Measurements from ENCODE around the gene MTRF1.
"Not testable (repeated sequence)": the region's sequence is repeated elsewhere in the genome, so short reads cannot be mapped to it uniquely, and the experiment has no call there.

The MTRF1 gene

DNA sequence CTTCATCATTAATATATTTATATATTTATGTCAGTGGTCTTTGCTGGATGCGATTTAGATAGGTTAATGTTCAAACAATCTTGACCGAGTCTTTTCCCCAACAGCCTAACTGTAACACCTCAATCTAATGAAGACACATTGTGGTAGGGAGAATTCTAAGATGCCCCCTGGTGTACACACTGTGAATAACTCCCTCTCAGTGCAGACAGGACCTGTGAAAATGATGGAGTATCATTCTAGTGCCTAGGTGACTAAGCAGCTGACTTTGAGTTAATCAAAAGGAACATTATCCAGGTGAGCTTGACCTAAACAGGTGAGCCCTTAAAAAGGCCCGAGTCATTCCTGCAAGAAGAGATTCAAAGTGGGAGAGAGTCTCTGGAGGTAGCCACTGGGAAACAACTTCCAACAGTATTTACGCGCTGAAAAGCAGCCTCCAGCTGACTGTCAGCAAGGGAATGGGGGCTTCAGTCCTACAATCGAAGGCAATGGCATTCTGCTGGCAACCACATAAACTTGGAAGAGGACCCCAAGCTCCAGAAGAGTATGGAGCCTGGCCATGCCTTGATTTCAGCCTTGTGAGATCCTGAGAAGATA is 41.0 kb downstream of the MTRF1 start:
- DNase-seq (ENCODE audit: low read depth), result peak; percentile 74

- DNase-seq (ENCODE audit: low read depth), result peak; percentile 27
Measured at GRCh38 chr13:41220401-41220800, 43.0 kb downstream of the MTRF1 start.

DNA sequence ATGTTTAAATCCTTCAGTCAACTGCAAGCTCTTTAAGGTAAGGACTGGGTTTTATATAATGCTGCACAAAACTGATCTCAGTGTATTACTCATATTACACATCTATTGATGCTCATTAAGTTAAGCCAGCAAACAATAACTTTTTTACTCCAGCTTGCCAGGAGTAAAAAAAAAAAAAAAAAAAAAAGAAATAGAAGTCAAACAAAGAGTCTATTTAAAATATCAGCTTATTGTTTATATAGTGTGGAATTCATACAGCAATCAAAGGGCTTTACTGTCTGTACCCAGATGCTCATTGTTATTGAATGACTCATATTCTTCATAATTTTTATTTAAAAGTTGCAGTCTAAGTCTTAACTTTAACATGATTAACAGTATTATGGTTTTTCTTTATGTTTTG is 47.2 kb downstream of the MTRF1 start:
- peak; percentile 81 for DNase-seq (ENCODE audit: low read depth)

DNA sequence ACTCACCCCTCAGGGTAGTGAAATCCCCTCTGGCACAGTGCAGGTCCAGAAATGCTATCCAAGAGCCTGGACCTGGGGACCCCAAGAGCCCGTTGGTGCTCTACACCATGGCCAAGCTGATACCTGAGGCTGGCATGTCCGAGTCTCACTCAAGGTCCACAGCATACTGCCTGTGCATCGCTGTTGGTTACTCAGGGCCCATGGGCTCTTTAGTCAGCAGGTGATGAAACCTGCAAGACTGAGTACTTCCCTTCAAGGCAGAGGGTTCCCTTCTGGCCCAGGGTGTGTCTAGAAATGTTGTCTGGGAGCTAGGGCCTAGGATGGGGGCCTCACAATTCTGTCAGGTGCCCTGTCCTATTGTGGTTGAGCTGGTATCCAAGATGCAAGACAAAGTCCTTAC is 49.5 kb downstream of the MTRF1 start:
- no peak for DNase-seq (ENCODE audit: low read depth)

- no peak for DNase-seq (ENCODE audit: low read depth)
Measured at GRCh38 chr13:41213316-41213715, 50.1 kb downstream of the MTRF1 start.

- no peak for DNase-seq (ENCODE audit: low read depth)
Measured at GRCh38 chr13:41212881-41213280, 50.5 kb downstream of the MTRF1 start.

GRCh38 chr13:41211062-41211461 is 52.3 kb downstream of the MTRF1 start:
- DNase-seq (ENCODE audit: low read depth), result no peak

GRCh38 chr13:41206467-41206866 is 56.9 kb downstream of the MTRF1 start:
- DNase-seq (ENCODE audit: low read depth), result no peak

DNA sequence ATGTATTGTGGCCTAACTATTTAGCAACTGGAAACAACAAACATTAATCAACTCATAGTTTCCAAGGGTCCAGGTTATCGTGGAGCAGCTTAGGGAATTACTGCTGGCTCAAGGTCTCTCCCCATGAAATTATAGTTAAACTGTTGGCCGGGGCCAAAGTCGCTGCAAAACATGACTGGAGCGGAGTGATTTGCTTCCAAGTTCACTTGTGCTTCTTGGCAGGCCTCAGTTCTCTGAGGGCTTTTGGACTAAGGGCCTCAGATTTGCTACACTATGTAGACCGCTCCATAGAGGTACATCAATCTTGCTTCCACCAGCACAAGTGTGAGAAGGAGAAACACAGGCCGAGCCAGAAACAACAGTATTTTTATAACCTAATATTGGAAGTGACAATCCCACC is 59.6 kb downstream of the MTRF1 start:
- no peak for DNase-seq (ENCODE audit: low read depth)

GRCh38 chr13:41200126-41200525 is 63.2 kb downstream of the MTRF1 start:
- no peak for DNase-seq (ENCODE audit: low read depth)

DNA sequence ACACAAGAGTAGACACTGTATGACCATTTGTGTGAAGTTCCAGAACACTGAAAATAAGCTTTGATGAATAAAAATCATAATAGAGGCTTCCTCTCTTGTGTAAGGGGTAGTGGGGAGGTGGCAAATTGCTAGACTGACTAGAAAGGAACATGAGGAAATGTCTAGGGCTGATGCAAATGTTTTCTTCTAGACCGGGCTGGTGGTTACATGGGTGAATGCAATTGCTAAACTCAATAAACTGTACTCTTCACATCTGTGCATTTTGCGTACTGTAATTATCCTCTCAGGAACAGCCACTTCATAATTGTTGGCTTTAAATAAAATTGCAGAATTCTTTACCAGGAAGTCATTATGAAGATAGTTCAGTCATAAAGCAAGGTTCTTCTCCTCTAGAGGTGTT is 63.9 kb downstream of the MTRF1 start:
- no peak for DNase-seq (ENCODE audit: low read depth)

- DNase-seq (ENCODE audit: low read depth), result no peak
Measured at GRCh38 chr13:41199079-41199478, 64.3 kb downstream of the MTRF1 start.

- DNase-seq (ENCODE audit: low read depth), result peak; percentile 46
Measured at GRCh38 chr13:41196620-41197019, 66.8 kb downstream of the MTRF1 start.

GRCh38 chr13:41196011-41196410 is 67.4 kb downstream of the MTRF1 start:
- no peak for DNase-seq (ENCODE audit: low read depth)

DNA sequence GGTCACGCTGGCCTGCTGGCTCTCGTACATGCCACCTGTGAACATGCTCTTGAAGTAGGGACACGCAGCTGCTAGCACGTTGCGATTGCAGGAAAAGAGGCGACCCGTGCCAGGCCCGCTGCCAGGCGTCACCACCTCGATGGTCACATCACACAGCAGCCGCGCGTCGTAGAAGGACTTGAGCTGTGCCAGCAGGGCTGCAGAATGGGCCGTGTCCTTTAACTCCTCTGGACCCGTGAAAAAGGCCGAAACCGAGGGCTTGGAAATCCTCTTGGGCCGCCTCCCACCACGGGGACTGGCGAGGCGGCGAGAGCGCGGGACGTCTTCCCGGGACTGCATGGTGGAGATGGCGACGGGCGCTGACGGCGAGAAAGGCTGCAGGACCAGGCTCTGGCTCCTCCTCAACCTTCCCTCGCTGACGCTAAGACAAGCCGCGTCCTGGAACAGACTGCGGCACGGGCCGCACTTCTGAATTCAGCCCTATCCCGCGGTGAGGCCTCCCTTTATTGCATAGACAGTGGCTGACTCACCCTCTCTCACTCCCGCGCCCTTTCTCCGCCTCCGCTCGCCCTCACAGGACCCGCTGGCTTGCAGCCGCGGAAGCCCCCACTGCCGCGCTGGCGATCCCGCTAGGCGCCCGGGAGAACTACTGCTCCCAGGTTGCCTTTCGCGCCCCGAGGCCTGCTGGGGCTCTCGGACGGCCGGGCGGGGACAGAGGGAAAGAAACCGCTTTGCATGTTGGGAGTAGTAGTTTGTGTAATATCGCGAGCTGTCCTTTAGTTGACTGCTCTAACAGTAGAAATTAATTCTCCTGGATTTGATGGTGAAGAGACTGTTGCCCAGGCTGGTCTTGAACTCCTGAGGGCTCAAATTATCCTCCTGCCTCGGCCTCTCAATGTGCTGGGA is 69.2 kb downstream of the MTRF1 start, which contains the start of gene KBTBD7:
Gene KBTBD7 (minus strand): TSS at position 651 of the 906 bp plus-strand sequence. CDS start 312 bp downstream, at position 339.
- peak; percentile 98 for DNase-seq (ENCODE audit: low read depth)

GRCh38 chr13:41193469-41193868 is 69.9 kb downstream of the MTRF1 start:
- no peak for DNase-seq (ENCODE audit: low read depth)

- DNase-seq (ENCODE audit: low read depth), result peak; percentile 84
Measured at GRCh38 chr13:41188584-41188983, 74.8 kb downstream of the MTRF1 start.

DNA sequence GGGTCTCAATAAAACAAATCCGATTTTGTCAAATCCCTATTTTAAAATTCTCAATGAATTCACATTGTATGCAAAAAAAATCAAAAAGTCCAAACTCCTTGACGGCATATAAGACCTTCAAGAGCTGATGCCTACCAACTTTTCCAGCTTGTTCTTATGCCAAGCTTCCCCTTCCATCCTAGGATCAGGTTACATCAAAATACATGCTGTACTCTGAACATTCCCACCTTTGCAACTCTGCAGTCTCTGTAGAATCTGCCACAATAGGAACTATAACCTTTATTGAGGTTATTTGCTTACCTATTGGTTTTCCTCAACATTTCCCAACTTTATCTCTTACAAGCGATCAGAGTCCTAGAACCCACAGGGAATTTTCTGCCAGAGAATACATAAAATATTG is 76.9 kb downstream of the MTRF1 start:
- no peak for DNase-seq (ENCODE audit: low read depth)

DNA sequence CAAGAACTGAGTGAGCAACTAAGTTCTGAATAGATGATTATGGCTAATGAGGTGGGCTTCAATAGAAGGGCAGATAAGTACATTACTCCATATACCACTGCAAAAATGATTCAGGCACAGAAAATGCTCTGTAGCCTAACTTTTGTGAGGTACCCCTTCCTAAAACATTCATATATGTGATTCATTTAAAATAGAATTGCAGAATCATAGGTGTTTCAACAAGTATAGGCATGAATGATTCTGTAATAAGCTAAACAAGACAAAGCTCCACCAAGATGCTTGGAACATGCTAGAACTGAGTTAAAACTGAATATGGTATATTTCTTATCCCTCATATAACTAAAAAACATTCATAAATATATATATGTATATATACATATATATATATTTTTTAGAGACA is 81.1 kb downstream of the MTRF1 start:
- no peak for DNase-seq (ENCODE audit: low read depth)

DNA sequence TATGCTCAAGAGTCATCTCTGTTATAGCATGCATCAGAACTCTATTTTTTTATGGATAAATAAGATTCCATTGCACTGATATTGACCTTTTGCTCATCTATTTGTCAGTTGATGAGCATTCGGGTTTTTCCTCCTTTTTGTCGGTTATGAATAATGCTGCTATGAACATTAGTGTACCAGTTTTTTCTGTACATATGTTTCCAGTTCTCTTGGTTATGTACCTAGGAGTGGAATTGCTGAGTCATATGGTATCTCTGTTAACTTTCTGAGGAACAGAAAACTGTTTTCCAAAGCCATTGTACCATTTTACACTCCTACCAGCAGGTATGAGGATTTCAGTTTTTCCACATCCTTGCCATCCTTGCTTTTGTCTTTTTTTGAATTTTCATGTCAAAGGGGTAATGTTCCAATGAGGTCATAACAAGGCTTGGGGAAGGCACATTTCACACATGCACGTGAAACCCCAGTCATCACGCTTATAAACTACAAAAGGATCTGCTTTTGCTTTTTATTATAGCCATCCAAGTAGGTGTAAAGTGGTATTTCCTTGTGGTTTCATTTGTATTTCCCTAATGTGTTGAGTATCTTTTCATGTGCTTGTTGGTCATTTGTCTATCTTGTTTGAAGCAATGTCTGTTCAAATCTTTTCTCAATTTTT is 83.7 kb downstream of the MTRF1 start:
- peak; percentile 78 for DNase-seq (ENCODE audit: low read depth)

DNA sequence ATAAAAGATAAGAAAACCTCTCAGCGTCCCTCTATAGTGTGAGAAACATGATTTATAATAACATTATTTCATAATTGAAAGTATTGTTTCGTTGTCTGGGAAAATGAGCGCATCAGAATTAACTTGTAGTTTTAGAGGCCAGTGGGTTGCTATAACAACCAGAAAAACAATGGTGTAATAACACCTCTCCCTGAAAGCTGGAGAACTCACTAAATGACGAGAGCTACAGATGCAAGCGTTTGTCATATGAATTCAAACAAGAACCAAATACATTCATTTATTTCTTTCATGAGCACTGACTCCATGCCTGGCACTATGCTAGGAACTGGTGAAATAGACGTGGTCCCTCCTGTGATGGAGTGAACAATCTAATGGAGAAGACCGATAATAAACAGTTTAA is 85.3 kb downstream of the MTRF1 start:
- no peak for DNase-seq (ENCODE audit: low read depth)

DNA sequence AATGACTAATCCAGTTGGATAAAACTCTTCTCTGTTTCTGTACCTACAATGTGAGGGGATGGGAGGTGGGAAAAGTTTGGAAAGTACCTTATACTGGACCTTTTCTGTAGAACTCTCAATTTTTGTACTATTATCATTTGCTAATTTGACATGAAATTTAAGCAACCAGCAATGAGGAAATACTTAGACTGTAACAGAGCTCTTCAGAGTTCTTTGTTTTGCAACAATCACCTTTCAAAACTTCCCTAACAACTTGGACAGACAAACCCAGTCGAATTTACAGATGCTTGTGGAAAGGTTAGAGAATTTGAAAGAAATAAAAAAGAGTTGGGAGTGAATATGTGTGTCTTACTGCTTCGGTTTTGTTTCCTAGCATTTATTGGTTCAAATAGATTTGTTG is 85.8 kb downstream of the MTRF1 start:
- no peak for DNase-seq (ENCODE audit: low read depth)

- DNase-seq (ENCODE audit: low read depth), result not testable (repeated sequence)
Measured at GRCh38 chr13:41175576-41175975, 87.8 kb downstream of the MTRF1 start.

Data from ELR (cell line).